HG02870 (cell line): Measurements from ENCODE around the gene ZFR2.

Source experiments
- ATAC-seq: cut with Tn5 transposase; IDR thresholded peaks from one replicate; pipeline ENCODE4 v1.9.1; 2021; ENCODE audit warnings: mild to moderate bottlenecking, moderate library complexity; ENCODE audit not compliant: unreplicated experiment

ZFR2 gene

DNA sequence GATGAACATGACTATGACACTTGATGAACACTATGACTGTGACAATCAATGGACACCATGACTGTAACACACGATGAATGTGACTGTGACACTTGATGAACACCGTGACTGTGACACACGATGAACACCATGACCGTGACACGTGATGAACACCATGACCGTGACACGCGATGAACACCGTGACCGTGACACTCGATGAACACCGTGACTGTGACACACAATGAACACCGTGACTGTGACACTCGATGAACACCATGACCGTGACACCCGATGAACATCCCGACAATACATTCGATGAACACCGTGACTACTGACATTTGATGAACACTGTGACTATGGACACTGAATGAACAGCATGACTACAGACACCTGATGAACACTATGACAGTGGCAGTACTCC is 30.9 kb downstream of the ZFR2 start:
- ATAC-seq: no peak

DNA sequence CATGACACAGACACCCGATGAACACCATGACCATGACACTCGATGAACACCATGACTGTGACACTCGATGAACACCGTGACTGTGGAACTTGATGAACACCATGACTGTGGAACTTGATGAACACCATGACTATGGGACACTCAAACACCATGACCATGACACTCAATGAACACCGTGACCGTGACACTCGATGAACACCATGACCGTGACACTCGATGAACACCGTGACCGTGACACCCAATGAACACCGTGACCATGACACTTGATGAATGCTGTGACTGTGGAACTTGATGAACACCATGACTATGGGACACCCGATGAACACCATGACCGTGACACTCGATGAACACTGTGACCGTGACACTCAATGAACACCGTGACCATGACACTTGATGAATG is 31.5 kb downstream of the ZFR2 start:
- no peak for ATAC-seq

GRCh38 chr19:3836887-3837286 is 32.0 kb downstream of the ZFR2 start:
- ATAC-seq: no peak

DNA sequence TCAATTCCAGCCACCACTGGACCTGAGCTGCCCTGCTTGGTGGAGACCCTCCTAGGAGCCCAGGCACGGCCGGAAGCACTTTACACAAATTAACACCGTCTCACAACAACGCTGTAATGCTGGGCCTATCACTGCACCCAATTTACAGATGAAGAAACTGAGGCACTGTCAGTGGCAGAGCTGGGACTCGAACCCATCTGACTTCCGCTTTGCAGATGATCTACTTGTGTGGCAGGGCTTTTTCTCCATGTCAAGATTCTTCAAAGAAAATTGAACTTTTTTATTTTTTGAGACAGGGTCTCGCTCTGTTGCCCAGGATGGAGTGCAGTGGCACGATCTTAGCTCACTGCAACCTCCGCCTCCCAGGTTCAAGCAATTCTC is 33.8 kb downstream of the ZFR2 start:
- ATAC-seq: no peak

DNA sequence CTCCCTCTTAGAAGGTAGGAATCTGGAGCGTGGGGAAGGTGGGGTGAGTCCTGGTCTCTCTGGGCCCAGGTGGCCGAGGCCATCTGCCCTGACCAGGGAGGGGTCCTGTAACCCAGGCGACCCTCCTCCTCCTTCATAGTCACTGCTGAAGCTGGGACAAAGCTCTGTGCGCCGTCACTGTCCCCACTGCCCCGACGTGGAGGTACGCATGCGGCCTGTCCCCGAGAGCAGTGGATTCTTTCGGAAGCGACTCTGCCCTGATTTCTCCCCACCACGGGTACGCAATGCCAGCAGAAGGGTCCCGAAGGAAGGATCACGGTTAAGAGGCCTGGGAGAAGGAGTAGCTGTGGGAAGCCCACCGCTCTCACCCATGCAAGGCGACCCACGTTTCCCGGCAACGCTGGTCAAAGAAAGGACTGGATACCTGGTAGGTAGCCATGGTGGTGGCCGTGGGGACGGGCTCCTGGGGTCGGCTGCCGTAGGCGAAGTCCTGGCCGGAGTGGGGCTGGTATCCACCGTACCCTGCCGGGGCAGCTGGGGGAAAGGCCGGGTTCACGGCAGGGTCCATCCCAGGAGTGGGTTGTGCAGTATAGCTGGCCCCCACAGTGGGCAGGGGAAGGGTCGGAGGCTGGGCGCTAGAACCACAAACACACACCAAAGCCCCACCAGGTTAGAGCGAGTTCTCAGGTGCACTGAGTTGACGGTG is 34.3 kb downstream of the ZFR2 start:
- no peak for ATAC-seq

DNA sequence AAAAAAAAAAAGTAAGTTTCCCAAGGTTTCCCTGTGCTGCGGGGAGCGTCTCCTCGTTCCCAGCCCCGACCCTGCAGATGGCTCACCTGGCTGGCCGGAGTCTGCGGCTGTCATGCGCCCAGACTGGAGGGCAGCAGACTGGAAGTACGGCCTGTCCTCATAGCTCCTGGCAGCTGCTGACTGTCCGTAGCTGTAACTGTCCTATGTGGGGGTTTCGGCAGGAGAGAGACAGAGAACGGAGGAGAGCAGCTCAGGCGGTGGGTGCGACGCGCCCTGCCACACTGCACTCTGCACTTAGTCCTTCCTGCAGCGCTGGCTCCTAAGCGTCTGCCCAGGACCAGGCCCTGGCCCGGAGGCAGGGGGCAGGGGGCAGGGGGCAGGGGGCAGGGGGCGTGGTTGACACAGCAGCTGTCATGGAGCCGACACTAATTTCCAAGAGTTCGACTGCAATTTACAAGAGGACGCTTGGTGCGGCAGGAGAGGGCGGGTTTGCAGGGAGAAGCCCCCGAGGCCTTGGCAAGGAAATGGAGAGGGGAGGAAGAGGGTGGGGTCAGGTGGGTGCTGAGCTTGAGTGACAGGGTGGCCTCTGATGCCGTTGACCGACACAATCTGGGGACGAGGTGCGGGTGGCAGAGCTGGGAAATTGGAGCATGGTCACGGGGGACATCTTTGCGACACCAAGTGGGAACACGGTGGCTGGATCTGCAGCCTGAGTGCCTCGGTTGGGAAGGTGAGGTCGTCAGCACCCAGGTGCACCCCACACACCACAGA is 35.1 kb downstream of the ZFR2 start:
- ATAC-seq: no peak

DNA sequence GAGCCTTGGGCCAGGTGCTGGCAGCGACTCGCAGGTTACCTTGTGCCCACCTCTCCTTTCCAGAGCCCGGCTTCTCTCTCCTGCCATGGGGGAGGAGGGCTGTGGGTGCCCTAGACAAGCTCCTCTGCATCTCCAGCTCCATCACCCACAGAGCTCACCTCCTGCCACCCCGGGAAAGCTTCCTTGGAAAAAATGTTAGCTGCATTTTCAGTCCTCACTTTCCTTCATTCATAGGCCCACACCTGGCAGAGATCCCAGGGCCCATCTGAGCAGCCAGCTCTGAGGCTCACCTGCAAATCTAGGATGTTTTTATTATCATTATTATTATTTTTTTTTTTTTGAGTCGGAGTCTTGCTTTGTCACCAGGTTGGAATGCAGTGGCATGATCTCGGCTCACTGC is 36.8 kb downstream of the ZFR2 start:
- no peak for ATAC-seq

DNA sequence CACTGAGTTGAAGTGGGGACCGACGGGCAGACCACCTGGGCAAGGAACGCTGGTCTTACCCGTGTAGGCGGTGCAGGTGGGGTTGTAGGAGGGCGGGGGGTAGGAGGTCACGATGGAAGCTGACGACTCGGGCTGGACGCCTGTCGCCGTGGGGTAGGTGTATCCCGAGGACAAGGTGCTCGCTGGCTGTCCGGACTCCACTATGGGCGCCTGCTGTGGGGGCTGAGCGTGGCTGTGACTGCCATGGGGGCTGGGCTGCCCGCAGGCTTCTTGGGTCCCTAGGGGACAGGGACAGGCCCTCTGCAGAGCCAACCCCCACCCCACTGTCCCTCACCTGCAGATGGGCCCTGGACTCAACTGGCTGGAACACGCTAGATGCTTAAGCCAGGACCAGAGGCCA is 37.2 kb downstream of the ZFR2 start:
- no peak for ATAC-seq

DNA sequence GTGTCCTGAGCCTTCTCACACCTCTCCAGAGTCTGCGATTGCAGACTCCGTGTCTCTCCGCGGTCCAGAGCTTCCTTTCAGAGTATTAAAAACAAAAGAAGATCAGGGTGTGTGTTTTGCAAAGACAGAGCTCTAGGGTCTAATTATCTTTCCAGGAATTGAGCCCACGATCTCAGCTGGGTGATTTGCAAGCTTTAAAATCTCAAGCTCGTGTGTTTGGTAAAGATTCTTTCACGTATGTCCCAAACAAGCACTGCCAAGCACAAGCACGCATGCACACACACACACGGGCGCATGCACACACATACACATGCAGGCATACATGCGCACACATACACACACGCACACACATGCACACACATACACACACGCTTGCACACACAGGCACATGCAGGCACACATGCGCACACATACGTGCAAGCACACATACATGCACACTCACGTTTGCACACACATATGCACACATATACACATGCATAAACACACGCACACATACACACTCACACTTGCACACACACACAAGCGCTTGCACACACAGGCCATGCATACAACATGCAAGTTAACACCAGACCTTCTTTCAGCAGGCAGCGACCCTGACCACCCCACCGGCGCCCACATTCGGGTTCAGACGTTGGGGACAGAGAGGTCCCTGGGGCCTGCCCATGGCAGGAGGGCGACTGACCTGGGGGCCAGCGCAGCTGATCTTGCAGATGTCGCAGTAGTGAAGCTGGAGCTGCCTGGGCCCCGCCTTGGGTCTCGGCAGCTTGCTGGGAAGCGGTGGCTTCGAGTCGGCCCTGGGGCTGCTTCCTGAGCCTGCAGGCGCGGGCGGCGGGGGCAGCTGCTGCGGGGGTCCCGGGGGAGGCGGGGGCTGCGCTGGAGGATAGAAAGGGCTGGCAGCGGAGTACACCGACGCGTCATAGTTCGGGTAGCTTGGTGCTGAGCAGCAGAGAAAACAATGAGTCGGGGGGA is 37.9 kb downstream of the ZFR2 start:
- no peak for ATAC-seq

DNA sequence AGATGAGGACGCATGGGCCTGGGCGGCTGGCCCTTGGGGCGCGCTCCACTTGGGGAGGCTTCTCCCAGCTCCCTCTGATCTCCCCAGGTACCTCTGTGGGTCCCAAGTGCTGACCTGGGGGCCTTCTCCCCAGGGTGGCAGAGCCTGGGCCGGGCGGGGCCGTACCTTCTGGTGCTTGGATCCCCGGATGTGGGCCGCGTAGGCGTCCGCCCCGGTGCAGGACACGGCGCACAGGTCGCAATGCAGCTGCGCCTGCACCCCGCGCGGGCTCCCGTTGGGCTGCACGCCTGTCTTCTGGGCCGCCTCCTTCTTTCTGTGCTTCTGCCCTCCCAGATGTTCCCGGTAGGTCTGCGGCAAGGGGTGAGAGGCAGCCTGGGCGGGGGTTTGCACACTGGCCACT is 41.5 kb downstream of the ZFR2 start:
- ATAC-seq: no peak

- ATAC-seq: no peak
Observed at GRCh38 chr19:3826163-3826562, 42.7 kb downstream of the ZFR2 start.

DNA sequence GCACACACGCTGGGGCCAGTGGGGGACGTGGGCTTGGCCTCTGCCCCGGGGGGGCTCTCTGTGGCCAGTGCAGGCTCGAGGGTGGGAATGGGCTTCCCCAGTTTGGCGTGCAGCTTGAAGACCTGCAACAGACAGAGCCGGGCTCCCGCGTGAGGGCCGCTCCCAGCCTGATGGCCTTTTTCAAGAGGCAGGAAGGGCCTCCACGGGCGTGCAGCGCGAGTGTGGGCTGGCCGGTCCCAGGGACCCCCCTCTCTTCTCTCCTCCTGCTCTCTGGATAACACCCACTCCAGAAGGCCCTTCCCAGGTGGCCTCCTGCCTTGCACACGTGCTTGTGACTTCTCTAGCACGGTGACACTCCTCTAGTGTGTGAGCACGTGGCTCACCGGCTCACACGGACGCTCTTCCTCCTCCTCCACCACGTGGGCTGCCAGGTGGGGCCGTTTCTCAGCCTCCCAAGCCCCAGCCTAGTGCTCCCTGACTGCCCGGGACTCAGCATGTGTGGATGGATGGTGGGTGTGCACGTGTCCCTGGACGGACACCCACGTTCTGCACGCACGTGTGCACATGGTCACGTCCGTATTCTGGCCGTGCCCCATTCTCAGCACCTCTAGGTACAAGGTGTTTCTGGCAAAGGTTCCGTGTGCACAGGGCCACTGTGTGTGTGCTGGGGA is 43.4 kb downstream of the ZFR2 start:
- no peak for ATAC-seq

DNA sequence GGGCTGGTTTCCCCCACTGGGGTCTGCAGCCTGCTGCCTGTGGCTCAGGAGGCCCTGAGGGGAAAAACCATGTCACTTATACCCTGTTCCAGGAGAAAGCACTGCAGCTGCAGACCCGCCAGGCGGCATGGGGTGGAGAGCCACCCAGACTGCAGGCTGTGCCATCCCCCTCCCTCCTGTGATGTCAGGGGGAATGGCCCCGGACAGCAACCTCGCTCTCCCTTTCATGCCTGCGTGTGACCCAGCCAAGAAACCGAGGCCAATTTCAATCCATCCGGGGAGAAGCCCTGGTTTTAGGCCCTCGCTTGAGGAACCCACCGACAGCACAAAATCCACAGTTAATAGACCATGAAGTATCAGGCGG is 45.5 kb downstream of the ZFR2 start:
- no peak for ATAC-seq

DNA sequence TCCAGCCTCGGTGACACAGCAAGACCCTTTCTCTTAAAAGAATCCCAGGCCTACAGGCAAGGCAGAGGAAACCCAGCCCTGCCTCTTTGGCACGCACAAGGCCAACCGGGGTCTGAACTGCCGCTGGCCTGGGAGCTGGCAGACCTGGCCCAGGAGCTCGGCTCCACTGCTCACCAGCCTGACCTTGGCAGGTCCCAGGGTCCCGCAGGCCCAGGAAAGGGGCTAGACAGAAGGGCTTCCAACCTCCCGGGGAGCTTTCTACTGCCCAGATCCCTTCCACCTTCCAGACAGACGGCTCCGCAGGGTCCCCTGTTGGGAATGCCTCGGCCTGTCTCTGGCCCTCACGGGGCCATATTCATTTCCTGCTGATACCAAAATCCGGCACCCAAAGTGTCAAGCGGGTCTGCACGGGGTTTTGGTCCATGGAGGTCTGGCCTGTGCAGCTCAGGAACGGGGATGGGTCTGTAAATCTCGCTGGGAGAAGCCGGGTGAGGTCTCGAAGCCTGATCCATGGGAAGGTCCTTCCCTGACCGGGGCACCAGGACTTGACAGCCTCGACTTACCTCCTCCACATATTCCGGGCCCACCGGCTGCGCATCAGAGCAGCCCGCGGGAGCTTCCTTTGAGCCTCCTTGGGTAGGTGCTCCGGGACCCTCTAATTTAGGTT is 46.0 kb downstream of the ZFR2 start:
- no peak for ATAC-seq

DNA sequence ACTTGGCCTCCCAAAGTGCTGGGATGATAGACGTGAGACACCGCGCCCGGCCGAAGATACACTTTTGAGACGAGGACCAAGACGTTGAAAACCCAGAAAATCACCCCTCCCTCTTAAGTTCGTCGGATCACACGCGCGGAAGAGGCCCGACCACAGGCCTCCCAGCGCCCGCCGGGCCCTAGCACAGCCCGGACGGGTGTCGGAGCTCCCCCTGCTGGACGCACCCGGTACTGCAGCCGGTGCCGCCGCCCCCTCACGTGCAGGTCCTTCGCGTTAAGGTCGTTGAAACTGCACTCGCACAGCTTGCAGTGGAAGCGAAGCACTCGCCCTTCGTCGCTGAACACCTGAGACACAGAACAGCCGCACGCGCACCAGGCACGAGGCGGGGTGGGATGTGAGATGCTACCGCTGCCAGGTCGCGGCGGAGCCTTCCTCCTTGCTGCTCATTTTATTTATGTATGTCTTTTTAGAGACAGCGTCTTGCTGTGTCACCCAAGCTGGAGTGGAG is 46.9 kb downstream of the ZFR2 start:
- no peak for ATAC-seq

DNA sequence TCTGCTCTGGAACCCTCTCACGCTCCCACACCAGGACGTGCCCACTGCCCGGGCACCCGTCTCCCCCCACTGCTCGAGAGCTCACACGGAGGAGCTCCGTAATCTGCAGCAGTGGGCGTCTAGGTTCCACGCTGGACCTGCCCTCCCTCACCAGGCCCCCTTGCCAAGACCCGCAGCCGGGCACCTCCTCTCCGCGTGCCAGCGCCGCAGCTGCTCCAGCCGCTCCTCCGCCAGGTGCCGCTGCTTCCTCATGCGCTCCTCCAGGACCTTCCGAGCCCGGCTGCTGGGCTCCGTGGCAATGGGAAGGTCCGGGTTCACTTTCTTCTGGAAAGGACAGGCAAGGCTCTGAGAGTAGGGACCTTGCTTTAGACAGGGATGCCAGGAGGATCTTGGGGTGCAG is 47.7 kb downstream of the ZFR2 start:
- no peak for ATAC-seq

DNA sequence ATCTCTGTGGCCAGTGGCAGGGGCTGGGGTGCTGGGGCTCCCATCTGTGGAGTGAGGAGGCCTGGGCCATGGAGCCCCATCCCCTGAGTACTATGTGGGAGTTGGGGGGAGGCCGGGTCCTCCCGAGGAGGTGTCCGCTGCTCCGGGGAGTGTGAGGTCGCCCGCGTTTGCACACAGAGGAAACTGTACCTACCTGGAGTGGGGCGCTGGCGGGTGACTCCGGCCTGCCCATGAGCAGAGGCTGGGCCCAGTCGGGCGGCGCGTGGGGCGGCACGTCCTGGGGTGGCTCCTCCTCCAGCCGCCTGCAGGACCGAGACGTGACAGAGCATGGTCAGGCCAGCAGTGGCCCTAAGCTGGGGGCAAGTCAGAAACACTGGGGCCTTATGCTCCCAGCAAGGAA is 48.8 kb downstream of the ZFR2 start:
- ATAC-seq: no peak

DNA sequence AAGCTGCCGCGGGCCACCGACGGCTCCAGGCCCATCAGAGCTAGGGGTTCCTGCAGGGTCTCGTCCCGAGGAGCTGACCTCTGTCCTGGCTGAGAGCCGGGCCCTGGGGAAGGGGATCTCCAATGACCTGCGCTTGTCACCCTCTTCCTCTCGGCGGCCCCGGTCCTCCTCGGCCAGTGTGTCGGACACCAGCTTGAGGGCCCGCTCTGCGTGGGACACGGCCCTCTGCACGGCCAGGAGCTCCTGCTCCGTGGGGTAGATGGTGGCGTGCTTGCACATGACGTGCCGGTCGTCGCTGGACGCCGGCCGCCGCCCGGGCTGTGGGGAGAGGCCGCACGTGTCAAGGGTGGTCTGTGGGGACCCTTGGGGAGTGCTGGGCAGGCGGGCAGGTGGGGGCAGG is 49.9 kb downstream of the ZFR2 start:
- no peak for ATAC-seq

- ATAC-seq: no peak
Observed at GRCh38 chr19:3818466-3818865, 50.4 kb downstream of the ZFR2 start.

- no peak for ATAC-seq
Observed at GRCh38 chr19:3817761-3818160, 51.1 kb downstream of the ZFR2 start.
